Erythroblast (primary cell): Measurements from ENCODE around the gene VSTM1.

Experiments used
- GATA1 ChIP-seq: IDR thresholded peaks from 2 replicates; pipeline ENCODE4 v1.6.1; 2011; ENCODE audit warnings: low read depth, mild to moderate bottlenecking, control low read depth, low read length, moderate library complexity
- POLR2A ChIP-seq: IDR thresholded peaks from 2 replicates; pipeline ENCODE4 v1.6.1; 2011; ENCODE audit warnings: mild to moderate bottlenecking, low read length

- no peak for TF ChIP-seq POLR2A
- TF ChIP-seq GATA1 = no peak
These were observed 54.3 kb downstream of the VSTM1 start for GRCh38 chr19:54009440-54009839.
